Measurements from ENCODE around the gene ZNF837.
A peak's percentile ranks its signal among the peaks of the same experiment; 100 is the strongest.
"Not testable (repeated sequence)": the region's sequence is repeated elsewhere in the genome, so short reads cannot be mapped to it uniquely, and the experiment has no call there.

Gene ZNF837

DNA sequence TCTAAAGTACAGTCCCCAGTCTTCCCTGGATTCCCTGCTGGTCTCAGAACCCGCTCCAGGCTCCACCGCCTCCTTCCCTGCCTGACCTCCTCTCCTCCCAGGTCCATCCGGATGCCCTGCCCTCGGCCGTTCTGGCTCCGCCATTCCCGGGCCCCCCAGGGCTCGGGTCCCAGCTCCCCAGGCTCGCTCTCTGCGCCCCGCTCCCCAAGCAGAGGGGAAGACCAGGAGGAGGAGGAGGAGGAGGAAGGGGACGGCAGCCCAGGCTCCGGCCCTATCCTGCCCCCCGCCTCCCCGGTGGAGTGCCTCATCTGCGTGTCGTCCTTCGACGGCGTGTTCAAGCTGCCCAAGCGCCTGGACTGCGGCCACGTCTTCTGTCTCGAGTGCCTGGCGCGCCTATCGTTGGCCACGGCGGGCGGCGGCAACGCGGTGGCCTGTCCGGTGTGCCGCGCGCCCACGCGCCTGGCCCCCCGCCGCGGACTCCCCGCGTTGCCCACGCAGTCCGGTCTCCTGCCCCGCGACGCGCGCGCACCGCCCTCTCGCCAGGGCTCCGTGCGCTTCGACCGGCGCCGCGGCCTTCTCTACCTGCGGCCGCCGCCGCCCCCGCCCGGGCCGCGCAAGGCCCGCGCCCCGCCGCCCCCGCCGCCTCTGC, 15.3 kb upstream of the ZNF837 start:
- no peak for DNase-seq

- DNase-seq: no peak
These were observed 14.6 kb upstream of the ZNF837 start, which contains the start of gene RNF225 for GRCh38 chr19:58395220-58395978. Gene RNF225, plus strand, starts transcription at chr19:58395656. Its CDS starts 434 bp downstream, at chr19:58396090.

DNA sequence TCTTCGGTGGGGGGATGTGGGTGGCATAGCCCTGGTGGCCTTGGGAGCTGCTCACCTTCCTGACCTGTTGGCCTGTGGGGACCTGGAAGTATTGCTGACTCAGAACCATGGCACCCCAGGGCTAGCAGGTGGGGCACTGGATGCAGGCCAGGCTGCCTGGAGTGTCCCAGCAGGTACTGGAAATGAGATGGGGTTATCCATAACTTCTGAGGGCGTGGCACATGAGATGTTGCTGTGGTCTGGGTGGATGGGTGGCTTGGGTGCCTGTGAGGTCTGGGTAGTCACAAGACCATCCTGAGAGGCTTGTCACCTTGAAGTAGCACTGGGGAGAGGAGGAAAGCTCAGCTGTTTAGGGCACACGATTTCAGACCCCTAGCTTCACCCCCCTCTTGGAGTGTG, 14.0 kb upstream of the ZNF837 start:
- no peak for DNase-seq

GRCh38 chr19:58393725-58394033, 12.8 kb upstream of the ZNF837 start:
- DNase-seq: no peak

DNA sequence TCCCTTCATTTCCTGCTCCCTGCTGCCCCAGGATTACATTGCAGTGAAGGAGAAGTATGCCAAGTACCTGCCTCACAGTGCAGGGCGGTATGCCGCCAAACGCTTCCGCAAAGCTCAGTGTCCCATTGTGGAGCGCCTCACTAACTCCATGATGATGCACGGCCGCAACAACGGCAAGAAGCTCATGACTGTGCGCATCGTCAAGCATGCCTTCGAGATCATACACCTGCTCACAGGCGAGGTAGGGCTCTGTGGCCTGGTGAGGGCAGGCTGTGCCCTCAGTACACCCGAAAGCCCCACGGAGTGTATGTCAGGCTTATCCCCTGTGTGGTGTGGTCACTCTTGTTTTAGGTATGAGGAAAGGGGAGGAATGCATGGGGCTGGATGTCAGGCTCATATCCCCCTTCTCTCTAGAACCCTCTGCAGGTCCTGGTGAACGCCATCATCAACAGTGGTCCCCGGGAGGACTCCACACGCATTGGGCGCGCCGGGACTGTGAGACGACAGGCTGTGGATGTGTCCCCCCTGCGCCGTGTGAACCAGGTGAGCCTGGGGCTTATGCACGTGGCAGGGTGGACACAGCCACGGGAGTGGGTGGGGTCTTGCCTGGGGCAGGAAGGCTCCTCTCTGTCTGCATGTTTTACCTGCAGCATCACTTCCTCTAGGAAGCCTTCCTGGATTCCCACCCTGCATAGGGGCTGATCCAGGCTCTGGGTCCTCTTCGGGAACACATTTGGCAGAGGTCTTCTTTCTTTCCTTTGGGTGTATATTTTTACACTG, 12.3 kb upstream of the ZNF837 start:
- DNase-seq: no peak

- DNase-seq: no peak
These were observed 7.3 kb upstream of the ZNF837 start for GRCh38 chr19:58388175-58388526.

GRCh38 chr19:58387338-58388174, 6.7 kb upstream of the ZNF837 start:
- DNase-seq: peak; percentile 40

- DNase-seq: peak; percentile 99
These were observed 5.9 kb upstream of the ZNF837 start, which contains the start of gene RPS5 for GRCh38 chr19:58386576-58387337. Gene RPS5, plus strand, starts transcription at chr19:58387269. Its CDS starts 869 bp downstream, at chr19:58388138.

- no peak for DNase-seq
These were observed 5.2 kb upstream of the ZNF837 start for GRCh38 chr19:58385891-58386575.

DNA sequence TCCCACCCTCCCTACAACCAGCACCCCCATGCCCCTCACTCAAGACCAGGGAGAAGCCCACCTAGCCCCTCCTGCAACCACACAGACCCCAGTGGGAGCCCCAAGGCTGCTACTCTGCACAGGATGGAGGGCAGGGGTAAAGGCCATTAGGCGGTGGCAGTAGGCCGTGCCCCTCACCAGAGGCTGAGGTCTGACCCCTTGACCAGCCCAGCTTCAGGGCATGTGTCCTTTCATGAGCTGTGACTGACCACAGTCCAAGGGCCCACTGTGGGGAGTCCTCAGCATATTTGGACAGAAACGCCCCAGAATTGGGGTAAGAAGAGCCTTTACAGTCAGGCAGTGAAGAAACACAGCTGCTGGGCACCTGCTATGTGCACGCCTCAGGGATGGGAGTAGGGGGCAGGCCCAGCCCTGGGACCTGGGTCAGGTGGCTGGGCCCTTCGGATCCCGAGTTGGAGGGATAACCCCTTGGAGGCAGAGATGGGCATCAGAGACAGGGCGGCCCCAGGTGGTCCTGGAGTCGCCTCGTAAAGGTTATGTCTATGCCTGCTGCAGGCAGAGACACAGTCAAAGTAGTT, 4.6 kb upstream of the ZNF837 start:
- DNase-seq: no peak

DNA sequence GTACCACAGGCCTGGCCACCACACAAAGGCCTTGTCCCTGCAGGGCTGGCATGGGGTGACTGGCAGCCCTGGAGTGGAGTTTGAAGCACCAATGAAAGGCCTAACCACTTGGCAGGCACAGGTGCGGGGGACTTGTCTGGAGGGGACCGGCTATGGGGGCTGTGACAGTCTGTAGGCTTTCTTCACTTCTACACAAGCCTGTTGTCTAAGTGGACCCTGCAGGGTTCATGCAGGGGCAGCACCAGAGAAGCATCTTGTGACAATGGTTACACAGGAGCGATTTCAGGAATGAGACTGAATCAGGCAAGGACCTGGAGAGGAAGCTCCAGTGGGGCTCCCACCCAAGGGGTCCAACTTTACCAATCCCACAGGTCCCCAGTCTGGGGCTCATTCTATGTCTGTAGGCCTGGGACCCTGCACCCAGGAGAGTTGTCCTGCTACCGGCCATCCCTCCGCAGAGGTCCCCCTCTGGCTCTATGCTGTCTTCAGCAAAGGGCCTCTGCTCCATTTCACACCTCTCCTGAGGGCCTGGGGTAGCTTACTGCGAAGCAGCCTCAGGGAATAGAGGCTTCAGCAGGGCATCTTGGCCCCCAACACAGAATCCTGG, 2.3 kb upstream of the ZNF837 start:
- DNase-seq: no peak

- DNase-seq: no peak
These were observed 806 bp upstream of the ZNF837 start for GRCh38 chr19:58381460-58382212.

DNA sequence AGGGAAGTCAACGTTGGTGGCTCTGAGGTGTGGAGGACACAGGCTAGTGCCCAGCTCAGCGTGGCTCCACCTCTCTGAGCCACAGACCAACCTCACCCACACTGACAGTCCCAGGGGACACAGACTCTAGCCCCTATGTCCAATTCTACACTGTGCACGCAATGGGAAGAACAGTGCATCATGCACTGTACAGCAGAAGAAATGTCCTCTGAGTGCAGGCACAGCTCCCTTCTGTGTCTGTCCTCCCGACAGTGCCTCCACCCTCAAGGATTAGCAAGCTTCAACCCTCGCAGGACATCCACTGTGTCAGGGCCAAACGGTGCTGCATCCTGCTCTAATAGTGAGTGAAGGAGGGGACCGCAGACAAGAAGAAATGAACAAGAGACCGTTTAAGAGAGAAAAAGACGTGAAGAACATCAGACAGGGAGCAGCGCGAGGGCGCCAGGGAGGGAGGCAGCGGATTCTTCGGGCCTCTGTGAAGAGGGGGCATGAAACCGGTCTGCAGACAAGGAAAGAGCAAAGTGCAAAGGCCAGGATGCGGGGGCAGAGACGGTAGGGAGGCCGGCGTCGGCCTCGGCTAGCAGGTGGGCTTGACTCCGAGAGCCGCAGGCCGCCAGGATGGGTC, 681 bp downstream of the ZNF837 start:
- no peak for DNase-seq

DNA sequence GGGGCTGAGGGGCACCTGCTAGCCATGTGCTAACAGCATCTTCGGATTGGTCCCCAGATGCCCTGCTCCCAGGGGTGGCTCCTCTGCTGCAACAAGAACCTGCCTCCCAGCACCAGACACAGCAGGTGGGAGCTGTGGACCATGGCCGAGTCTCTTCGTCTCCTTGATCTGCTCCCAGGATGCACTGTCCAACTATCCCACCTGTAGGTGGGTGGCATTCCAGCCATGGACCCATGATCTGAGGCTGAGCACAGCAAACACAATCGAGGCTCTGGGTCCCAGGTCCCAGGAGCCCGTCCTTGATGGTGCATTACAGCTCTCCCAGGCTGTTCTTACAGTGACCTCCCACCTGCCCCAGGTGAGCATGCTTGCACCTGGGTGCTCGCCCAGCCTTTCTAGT, 1.6 kb downstream of the ZNF837 start:
- DNase-seq: no peak

GRCh38 chr19:58376724-58377123, 4.1 kb downstream of the ZNF837 start:
- not testable (repeated sequence) for DNase-seq

DNA sequence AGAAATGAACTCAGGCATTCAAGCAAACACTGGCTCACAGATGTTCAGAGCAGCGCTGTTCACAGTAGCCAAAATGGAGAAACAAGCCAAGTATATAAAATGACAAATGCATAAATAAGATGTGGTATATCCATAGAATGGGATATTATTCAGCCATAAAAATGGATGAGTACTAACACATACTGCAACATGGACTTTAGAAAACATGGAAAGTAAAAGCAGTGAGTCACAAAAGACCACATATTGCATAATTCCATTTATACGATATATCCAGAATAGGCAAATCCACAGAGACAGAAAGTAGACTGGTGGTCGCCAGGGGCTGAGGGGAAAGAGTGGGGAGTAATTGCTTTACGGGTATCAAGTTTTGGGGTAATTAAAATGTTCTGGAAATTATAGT, 6.6 kb downstream of the ZNF837 start:
- DNase-seq: no peak

DNA sequence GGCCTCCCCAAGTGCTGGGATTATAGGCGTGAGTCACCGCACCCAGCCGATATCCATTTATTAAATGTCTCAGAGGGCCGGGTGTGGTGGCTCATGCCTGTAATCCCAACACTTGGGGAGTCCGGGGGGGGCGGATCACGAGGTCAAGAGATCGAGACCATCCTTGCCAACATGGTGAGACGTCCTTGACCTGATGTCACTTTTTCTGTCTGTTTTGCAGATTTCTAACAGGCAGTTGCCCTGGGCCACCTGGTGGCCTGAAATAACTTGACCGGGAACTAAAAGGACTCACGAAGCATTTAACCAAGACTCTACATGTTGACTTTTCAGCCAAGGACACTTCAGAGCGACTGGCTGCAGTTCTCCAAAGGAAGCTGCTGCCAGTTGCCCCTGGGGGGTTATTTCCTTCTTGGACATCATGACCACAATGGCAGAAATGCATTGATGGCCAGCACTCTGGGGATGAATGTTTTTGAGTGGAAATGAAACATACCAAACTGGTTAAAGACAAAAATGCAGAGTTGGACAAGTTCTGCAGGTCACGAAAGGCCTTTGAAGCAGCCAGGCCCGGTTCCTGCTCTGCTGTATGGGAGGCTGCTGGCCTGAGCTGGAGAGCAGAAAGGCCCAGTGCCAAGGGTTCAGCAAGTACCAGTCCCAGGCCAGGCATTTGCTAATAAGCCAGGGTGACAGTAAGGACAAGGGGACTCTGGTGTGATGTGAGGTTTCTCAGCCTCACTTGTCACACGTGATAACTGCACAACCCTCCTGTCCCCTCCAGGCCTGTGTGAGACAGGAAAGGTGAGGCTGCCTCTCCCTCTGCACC, 8.3 kb downstream of the ZNF837 start:
- no peak for DNase-seq

- no peak for DNase-seq
These were observed 12.1 kb downstream of the ZNF837 start for GRCh38 chr19:58368561-58369360.

Measured in NCI-H1694 (cell line).